GM06990 (cell line): ENCODE measurements around the gene MUCL1.
"Not testable (repeated sequence)": the region's sequence is repeated elsewhere in the genome, so short reads cannot be mapped to it uniquely, and the experiment has no call there.

ENCODE experiments used
- DNase-seq: peaks from one replicate; pipeline ENCODE4 v3.0.0-alpha.2; 2011; ENCODE audit not compliant: insufficient read length; ENCODE audit errors: extremely low read depth
- H3K27me3 ChIP-seq: replicated peaks from 2 replicates; pipeline ENCODE4 v1.6.0; 2011; ENCODE audit warnings: low read length; ENCODE audit not compliant: control insufficient read depth, insufficient read depth
- H3K36me3 ChIP-seq: 2 replicates; pipeline ENCODE4 v1.5.1; 2011; ENCODE audit warnings: low read length; ENCODE audit not compliant: control insufficient read depth, insufficient read depth
- H3K4me3 ChIP-seq: replicated peaks from 2 replicates; pipeline ENCODE4 v1.5.1; 2011; ENCODE audit warnings: low read depth, mild to moderate bottlenecking, control low read depth, low read length
- TF ChIP-seq, protein P1 (sequence below): IDR thresholded peaks from 2 replicates; pipeline ENCODE4 v1.5.1; 2011; ENCODE audit warnings: low read length, control low read depth, mild to moderate bottlenecking, inconsistent platforms; ENCODE audit not compliant: insufficient read depth, poor library complexity, severe bottlenecking

The MUCL1 gene

DNA sequence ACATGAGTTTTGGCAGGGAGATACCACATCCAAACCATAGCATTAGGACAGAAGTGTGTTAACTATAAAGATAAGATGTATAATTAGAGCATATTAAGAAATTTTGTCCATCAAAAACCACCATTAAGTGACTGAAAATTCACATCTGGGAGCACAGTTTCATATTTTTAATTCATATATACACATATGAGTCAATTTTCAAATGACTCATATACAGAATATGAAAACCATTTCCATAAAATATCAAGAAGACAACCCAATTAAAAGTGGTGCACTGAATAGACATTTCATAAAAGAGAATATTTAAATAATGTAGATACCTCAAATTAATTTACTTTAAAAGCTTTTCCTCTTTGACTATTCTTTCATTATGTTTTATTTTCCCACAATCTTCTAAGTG is 25.3 kb downstream of the MUCL1 start:
- H3K36me3 ChIP-seq: no peaks in the 10 kb centered on the region
- TF ChIP-seq, protein P1, sequence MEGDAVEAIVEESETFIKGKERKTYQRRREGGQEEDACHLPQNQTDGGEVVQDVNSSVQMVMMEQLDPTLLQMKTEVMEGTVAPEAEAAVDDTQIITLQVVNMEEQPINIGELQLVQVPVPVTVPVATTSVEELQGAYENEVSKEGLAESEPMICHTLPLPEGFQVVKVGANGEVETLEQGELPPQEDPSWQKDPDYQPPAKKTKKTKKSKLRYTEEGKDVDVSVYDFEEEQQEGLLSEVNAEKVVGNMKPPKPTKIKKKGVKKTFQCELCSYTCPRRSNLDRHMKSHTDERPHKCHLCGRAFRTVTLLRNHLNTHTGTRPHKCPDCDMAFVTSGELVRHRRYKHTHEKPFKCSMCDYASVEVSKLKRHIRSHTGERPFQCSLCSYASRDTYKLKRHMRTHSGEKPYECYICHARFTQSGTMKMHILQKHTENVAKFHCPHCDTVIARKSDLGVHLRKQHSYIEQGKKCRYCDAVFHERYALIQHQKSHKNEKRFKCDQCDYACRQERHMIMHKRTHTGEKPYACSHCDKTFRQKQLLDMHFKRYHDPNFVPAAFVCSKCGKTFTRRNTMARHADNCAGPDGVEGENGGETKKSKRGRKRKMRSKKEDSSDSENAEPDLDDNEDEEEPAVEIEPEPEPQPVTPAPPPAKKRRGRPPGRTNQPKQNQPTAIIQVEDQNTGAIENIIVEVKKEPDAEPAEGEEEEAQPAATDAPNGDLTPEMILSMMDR: no peak
- no peak for DNase-seq
- no peak overlapping the region for H3K4me3 ChIP-seq
- H3K27me3 ChIP-seq: no peaks in the 10 kb centered on the region

- H3K36me3 ChIP-seq: no peaks in the 10 kb centered on the region
- TF ChIP-seq, protein P1: no peak
- no peaks in the 10 kb centered on the region for H3K27me3 ChIP-seq
- DNase-seq: no peak
- no peak overlapping the region for H3K4me3 ChIP-seq
Measured at GRCh38 chr12:54882079-54882478, 27.8 kb downstream of the MUCL1 start.

- H3K4me3 ChIP-seq, H3K36me3 ChIP-seq, H3K27me3 ChIP-seq, DNase-seq: not testable (repeated sequence)
Measured at GRCh38 chr12:54882597-54882996, 28.3 kb downstream of the MUCL1 start.

DNA sequence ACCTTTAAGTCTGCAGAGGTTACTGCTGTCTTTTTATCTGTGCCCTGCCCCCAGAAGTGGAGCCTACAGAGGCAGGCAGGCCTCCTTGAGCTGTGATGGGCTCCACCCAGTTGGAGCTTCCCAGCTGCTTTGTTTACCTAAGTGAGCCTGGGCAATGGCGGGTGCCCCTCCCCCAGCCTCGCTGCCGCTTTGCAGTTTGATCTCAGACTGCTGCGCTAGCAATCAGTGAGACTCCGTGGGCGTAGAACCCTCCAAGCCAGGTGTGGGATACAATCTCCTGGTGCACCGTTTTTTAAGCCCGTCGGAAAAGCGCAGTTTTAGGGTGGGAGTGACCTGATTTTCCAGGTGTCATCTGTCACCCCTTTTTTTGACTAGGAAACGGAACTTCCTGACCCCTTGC is 34.1 kb downstream of the MUCL1 start:
- not testable (repeated sequence) for DNase-seq, H3K4me3 ChIP-seq, H3K36me3 ChIP-seq, H3K27me3 ChIP-seq

DNA sequence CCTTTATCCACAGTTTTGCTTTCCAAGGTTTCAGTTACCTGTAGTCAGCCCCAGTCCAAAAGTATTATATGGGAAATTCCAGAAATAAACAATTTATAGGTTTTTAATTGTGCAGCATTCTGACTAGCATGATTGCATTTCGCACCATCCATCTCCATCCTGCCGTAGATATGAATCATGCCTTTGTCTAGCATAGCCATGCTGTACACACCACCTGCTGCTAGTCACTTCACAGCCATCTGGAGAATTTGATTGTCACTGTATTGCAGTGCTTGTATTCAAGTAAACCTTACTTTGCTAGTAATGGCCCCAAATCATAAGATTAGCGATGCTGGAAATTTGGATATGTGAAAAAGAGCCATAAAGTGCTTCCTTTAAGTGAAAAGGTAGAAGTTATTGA is 36.0 kb downstream of the MUCL1 start:
- Histone ChIP-seq H3K36me3 (no peaks in the 10 kb centered on the region), H3K27me3 (no peaks in the 10 kb centered on the region), H3K4me3 (no peak overlapping the region)
- TF ChIP-seq, protein P1: no peak
- no peak for DNase-seq

GRCh38 chr12:54891717-54892478 is 37.6 kb downstream of the MUCL1 start:
- no peak for DNase-seq
- Histone ChIP-seq H3K4me3 (no peak overlapping the region), H3K36me3 (no peaks in the 10 kb centered on the region), H3K27me3 (no peaks in the 10 kb centered on the region)
- TF ChIP-seq, protein P1: no peak
